NCI-H1436 (cell line): ENCODE results near the gene TYMS.
A peak's percentile ranks its signal among the peaks of the same experiment; 100 is the strongest.

Source experiments
- DNase-seq: peaks from one replicate; lab custom pipeline; 2025; lab: John Stamatoyannopoulos, UW

Gene TYMS

GRCh38 chr18:657311-658000, at the start of gene TYMS:
TSS of gene TYMS (plus strand) at chr18:657653. CDS start at chr18:657743, 90 bp downstream.
- DNase-seq: peak; percentile 87

DNA sequence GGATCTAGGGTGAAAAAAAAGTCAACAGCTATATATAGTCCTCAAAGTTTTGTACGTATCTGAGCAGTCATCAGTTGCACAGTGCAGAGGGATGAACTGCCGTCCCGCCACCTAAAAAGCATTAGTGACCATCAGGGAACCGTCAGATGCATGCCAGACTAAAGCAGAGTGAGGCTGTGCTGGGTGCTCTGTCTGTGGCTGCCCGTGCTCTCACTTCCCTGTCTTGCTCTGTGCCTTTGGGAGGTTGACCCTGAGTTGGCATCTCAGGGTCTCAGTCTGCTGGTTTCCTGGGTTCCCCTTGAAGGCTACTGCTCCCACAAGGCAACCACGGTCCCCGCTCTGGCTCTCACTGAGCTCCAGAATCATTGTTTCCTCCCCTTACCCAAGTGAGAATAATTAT, 49.5 kb upstream of the TYMS start:
- DNase-seq: no peak

DNA sequence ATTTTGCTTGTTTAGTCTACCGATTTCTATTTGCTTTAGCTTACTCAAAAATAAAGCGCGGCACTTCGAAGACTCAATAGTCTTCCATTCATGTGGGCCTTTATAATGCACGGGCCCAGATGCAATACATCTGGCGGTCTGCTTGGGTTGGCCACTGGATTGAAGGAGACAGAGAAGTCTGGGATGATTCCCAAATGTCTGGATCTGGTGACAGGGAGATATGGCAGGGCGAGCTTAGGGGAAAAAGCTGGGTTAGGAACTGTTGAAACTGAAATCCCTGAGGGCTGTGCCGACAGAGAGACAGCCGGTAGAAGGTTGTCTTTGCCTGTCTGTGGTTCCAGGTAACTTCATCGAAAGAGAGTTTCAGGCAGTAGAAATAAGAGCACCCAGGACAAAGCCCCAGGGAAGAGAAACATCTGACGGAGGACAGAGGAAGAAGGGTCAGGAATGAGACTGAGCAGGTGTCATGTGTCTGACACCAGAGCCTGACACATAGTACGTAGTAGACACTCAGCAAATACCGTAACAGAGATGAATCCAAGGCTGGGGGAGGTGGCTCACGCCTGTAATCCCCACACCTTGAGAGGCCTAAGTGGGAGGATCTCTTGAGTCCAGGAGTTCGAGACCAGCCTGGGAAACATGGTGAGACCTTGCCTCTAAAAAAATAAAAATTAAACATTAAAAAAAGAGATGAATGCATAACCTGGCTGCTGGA, 47.1 kb upstream of the TYMS start:
- no peak for DNase-seq

- no peak for DNase-seq
Observed at GRCh38 chr18:612156-612555, 45.3 kb upstream of the TYMS start.

DNA sequence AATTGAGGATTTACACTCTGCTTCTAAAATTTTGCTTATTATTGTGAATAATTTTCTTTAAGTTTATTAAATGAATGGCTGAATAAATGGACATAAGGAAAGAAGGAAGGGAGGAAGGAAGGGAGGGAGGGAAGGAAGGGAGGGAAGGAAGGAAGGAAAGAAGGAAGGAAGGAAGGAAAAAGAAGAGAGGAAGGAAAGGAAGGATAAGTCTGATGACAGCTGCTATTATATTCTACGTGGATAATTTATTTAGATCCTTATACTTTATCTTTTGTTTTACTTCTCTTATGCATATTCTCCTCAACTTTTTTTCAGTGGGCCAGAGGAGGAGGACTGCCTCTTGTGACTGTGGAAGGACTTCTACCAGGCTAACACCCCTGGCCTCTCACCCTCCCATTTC, 43.3 kb upstream of the TYMS start:
- DNase-seq: no peak

DNA sequence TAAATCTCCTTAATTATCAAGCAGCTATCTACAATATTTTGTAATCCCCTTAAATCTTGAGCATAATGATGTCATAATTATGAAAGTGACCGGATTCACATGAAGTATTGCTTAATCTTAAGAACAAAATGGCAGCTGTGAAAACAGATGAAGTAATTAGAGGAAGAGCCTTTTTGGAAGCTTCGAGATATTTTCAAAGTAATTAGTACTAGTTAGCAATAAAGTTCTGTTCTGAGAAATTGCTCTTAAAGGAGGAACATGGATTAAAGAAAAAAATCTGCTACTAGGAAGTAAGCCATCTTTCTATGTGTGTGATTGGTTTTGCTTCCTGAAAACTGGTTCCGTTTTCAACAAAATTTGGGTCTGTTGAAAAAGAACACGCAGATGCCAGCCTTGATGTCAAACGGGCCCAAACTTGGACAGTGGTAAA, 42.3 kb upstream of the TYMS start:
- DNase-seq: no peak

- no peak for DNase-seq
Observed at GRCh38 chr18:615773-616172, 41.7 kb upstream of the TYMS start.

DNA sequence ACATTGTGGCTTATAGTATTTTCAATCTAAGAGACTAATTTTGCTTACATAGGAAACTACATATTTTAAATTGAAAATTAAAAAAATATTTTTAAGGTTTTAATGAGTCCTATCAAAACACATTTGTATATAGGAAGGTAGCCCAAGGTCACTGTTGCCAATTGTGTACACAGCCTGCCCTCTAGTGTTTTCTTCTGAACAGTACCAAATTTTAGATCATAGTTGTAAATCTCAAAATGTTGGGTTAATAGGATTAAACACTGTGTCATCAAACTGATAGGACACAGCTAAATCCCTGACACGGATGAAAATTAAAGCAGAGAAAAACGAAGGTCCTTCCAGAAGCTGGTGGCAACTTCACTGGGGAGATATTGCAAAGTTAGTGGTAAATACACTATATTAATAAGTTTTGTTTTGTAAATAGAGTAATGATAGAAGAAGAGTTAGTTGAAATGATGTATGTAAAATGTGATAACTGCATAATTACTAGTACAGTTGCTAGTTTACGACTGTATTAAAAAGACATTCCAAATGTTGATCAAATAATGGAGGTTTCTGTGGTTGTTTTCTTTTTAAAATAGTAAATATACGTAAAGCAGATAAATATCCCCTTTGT, 41.0 kb upstream of the TYMS start:
- no peak for DNase-seq

GRCh38 chr18:617970-618504, 39.4 kb upstream of the TYMS start:
- DNase-seq: no peak

GRCh38 chr18:618618-619017, 38.8 kb upstream of the TYMS start:
- DNase-seq: no peak

DNA sequence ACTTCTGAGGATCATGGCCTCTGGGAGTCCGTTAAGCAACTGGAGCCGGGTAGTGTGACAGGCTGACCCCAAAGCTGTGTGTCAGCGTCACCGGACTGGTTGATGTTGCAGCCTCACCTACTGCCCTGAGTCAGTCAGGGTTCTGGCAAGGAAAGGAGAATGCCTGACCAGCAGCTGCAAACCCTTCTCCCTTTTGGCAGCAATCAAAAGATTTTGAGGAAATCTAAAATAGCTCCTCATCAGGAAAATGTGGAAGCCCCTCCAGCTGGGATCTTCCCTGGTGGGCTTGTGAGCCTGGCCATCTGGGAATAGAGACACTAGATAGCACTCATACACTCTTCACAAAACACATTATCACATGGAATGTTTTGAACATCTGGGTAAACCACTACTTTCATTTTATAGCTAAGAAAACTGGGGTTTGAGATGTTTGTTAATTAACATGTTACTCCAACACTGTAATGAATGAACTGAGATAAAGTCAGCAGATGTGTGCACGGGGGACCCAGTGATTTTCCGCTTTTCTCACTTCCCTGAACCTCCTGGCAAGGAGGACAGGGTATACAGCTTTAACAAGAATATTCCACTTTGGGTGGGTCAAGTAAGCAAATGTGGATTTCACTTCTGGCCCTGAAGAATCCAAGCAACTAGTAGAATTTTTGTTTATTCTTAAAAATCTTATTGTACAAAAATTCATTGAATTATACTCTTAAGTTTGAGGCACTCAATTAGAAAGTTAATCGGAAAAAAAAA, 36.0 kb upstream of the TYMS start:
- no peak for DNase-seq

DNA sequence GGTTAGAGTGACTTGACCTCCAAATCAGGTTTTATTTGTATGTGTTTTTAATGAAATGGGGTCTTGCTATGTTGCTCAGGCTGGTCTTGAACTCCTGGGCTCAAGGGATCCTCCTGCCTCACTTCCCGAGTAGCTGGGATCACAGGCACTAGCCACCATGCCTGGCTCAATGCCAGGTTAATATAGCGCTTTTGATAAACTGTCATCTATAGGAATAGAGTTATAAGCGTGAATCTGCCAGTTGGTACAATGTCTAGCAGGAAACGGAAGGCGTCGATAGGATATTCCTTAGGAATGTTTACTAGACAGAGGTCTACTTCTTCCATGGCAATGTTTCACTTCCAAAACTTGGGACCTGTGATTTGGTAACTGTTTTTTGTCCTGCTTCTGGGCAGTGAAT, 35.2 kb upstream of the TYMS start:
- DNase-seq: no peak

DNA sequence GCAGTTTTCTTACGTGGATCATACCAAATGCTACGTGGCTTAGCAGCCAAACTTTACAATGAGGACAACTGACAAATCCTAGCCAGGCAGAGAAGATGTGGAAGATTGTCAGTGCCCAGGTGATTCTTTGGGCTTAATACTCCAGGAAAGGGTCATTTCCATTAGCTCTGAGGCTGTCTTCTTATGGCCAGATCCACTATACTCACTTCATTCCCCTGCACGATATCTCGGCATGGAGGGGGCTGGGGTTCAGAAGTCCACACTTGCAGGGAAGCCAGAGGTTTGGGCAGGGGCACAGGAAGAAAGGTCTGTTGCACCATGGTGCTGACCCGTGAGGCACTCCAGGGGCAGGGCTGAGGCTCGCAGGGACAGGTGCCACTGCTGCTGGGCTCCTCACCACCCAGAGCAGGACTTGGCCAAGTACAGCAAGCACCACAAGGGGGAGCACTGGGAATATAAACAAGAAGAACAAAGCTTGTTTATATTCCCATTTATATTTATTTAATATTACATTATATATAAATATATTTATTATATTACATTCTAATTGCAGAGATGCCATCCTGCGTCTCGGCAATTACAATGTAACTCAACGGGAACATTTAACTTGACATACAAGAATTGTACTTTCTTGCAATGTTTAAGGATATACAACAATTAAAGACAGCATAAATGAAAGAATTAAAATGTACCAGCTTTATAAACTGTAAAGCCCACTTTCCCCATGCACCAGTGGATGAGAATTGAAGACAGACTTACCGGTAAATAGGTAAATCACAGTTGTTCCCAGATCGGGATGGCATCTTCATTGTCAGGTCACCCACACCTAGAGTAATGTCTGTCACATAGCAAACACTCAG, 33.5 kb upstream of the TYMS start:
- peak; percentile 53 for DNase-seq

GRCh38 chr18:627231-627630, 30.2 kb upstream of the TYMS start:
- DNase-seq: no peak

- DNase-seq: no peak
Observed at GRCh38 chr18:629269-630150, 27.9 kb upstream of the TYMS start.

- DNase-seq: no peak
Observed at GRCh38 chr18:631560-631959, 25.9 kb upstream of the TYMS start.

- DNase-seq: no peak
Observed at GRCh38 chr18:634551-635045, 22.9 kb upstream of the TYMS start.

DNA sequence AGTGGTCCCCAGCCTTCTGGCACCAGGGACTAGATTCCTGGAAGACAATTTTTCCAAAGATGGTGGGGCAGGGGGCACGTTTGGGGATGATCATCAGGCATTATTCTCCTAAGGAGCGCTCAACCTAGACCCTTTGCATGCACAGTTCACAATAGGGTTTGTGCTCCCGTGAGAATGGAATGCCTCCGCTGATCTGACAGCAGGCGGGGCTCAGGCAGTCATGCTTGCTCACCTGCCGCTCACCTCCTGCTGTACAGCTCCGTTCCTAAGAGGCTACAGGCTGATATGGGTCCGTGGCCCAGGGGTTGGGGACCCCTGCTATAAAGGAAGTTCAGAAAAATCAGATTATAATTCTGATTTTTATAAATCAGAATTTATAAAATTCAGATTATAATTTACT, 22.3 kb upstream of the TYMS start:
- no peak for DNase-seq

- DNase-seq: no peak
Observed at GRCh38 chr18:641224-641623, 16.2 kb upstream of the TYMS start.

DNA sequence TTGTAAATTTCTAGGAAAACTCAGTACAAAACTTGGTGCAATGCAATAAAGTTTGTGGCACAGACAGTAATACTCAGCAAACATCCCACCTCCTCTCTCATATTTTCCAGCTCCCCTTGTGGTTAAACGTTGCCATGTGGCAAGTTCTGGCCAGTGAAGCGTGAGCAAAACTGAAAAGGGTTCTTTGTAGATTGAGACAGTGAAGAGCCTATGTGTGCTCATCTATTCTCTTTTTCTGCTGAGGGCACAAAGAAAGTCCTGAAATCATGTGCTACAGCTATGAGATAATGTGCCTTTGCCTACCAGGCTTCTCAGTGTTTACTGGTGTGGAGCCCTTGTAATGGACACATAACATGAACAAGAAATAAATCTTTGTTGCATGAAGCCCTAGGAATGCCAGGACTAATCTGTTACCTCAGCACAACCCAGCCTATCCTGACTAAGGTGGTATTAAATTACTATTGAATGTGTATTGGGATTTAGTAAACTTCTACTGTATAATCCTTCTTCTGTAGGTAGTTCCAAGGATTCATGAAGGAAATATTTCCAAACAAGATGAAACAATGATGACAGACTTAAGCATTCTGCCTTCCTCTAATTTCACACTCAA, 13.0 kb upstream of the TYMS start:
- DNase-seq: no peak
